Chondrocyte (in vitro differentiated cells): ENCODE measurements around the gene COMMD1. TPM values are rescaled to one million over a fixed set of nuclear protein-coding genes. Genes with fewer than 3 reads are reported as not detected.
"Not testable (repeated sequence)": the region's sequence is repeated elsewhere in the genome, so short reads cannot be mapped to it uniquely, and the experiment has no call there.

Experiments used
- DNase-seq: peaks from one replicate; pipeline ENCODE4 v3.0.0; 2021; ENCODE audit warnings: mixed read lengths, low spot score
- H3K27ac Mint-ChIP-seq: one replicate; pipeline ENCODE4 v1.8.0; 2021; ENCODE audit warnings: mild to moderate bottlenecking, moderate library complexity, mixed read lengths; ENCODE audit not compliant: unreplicated experiment
- H3K27me3 Mint-ChIP-seq: 2 replicates; pipeline ENCODE4 v1.8.0; 2021; ENCODE audit warnings: low read depth, mixed read lengths
- H3K36me3 Mint-ChIP-seq: 2 replicates; pipeline ENCODE4 v1.8.0; 2021; ENCODE audit warnings: low read depth, mixed read lengths
- H3K4me1 Mint-ChIP-seq: 2 replicates; pipeline ENCODE4 v1.8.0; 2021; ENCODE audit warnings: low read depth, mild to moderate bottlenecking, mixed read lengths
- H3K4me3 Mint-ChIP-seq: one replicate; pipeline ENCODE4 v1.8.0; 2021; ENCODE audit warnings: mild to moderate bottlenecking, moderate library complexity, mixed read lengths; ENCODE audit not compliant: unreplicated experiment
- H3K9me3 Mint-ChIP-seq: 2 replicates; pipeline ENCODE4 v1.8.0; 2021; ENCODE audit warnings: low read depth, mixed read lengths
- total RNA-seq: library from RNA; stranded (reverse); gene quantifications from 3 replicates; pipeline ENCODE4 v1.2.1, GENCODE V29; 2021
- TF ChIP-seq, protein P1 (sequence below): fragments of 200-600 bp; sonication (generic); IDR thresholded peaks from 2 replicates; pipeline ENCODE4 v1.5.0; 2021; ENCODE audit warnings: antibody characterized with exemption, mild to moderate bottlenecking, moderate library complexity

Gene COMMD1
- total RNA-seq, 1 donor from 2014 or later, result 37.0 TPM

DNA sequence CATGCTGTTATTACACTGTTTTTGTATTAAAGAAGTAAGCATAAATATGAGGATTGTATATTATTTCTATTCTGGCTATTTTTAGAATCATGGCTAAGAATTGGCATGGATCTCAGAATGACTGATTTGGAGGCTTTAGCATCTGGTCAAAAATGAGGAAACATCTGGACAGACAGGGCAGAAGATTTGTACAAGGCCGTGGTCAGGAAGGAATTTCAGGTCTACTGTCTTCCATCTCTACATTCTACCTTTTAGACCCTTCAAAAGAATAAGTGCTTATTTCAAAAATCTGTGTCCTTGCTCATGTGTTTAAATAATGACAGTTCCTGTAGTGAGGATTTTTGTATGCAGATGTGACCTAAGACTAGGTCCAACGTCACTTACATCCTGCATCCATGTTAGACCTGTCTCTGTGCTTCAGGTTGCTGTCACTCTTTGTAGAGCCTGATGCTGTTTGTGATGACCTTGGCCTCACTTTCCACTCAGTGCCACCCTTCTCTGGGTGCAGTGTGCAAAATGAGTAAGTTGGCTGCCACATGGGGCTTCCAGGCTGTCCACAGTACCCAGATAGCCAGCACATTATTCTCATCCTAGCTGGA lies 235.8 kb downstream of the COMMD1 start:
- Mint-ChIP-seq H3K4me1 (peaks cover 29% of the 10 kb centered on the region), H3K36me3 (no peaks in the 10 kb centered on the region), H3K9me3 (no peaks in the 10 kb centered on the region), H3K27ac (no peak overlapping the region), H3K4me3 (no peak overlapping the region), H3K27me3 (no peaks in the 10 kb centered on the region)
- DNase-seq, result no peak
- TF ChIP-seq, protein P1, sequence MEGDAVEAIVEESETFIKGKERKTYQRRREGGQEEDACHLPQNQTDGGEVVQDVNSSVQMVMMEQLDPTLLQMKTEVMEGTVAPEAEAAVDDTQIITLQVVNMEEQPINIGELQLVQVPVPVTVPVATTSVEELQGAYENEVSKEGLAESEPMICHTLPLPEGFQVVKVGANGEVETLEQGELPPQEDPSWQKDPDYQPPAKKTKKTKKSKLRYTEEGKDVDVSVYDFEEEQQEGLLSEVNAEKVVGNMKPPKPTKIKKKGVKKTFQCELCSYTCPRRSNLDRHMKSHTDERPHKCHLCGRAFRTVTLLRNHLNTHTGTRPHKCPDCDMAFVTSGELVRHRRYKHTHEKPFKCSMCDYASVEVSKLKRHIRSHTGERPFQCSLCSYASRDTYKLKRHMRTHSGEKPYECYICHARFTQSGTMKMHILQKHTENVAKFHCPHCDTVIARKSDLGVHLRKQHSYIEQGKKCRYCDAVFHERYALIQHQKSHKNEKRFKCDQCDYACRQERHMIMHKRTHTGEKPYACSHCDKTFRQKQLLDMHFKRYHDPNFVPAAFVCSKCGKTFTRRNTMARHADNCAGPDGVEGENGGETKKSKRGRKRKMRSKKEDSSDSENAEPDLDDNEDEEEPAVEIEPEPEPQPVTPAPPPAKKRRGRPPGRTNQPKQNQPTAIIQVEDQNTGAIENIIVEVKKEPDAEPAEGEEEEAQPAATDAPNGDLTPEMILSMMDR, result no peak

DNA sequence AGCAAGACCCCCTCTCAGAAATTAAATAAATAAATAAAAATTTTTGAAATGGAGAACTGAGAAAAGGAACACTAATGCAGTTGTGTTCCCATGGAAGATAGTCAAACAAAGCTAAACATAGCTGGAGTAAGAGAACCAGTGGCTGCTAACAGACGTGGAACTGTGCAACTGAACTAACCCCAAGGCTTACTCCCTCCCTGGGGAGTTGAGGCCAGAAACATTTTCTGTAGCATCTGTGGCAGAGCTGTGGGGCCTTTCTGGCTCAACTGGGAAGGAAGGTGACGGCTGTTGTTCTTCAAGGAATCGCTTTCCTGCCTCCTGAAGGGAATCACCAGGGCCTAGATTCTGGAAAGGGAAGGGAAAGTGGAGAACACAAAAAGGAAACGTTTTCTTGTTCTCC lies 236.6 kb downstream of the COMMD1 start:
- Mint-ChIP-seq H3K27me3 (no peaks in the 10 kb centered on the region), H3K4me1 (peaks cover 25% of the 10 kb centered on the region), H3K36me3 (peaks cover 1% of the 10 kb centered on the region), H3K9me3 (no peaks in the 10 kb centered on the region), H3K27ac (no peak overlapping the region), H3K4me3 (no peak overlapping the region)
- DNase-seq, result no peak
- TF ChIP-seq, protein P1, result no peak

- Mint-ChIP-seq H3K9me3 (no peaks in the 10 kb centered on the region), H3K36me3 (peaks cover 1% of the 10 kb centered on the region), H3K27me3 (no peaks in the 10 kb centered on the region), H3K4me1 (peaks cover 13% of the 10 kb centered on the region), H3K4me3 (no peak overlapping the region), H3K27ac (no peak overlapping the region)
- TF ChIP-seq, protein P1, result no peak
- DNase-seq, result no peak
Measured at GRCh38 chr2:62143696-62144095, 238.2 kb downstream of the COMMD1 start.

- Mint-ChIP-seq H3K36me3 (peaks cover 1% of the 10 kb centered on the region), H3K4me1 (peaks cover 16% of the 10 kb centered on the region), H3K27ac (no peak overlapping the region), H3K4me3 (no peak overlapping the region), H3K9me3 (no peaks in the 10 kb centered on the region), H3K27me3 (no peaks in the 10 kb centered on the region)
- DNase-seq, result no peak
- TF ChIP-seq, protein P1, result no peak
Measured at GRCh38 chr2:62144689-62145477, 239.4 kb downstream of the COMMD1 start.

DNA sequence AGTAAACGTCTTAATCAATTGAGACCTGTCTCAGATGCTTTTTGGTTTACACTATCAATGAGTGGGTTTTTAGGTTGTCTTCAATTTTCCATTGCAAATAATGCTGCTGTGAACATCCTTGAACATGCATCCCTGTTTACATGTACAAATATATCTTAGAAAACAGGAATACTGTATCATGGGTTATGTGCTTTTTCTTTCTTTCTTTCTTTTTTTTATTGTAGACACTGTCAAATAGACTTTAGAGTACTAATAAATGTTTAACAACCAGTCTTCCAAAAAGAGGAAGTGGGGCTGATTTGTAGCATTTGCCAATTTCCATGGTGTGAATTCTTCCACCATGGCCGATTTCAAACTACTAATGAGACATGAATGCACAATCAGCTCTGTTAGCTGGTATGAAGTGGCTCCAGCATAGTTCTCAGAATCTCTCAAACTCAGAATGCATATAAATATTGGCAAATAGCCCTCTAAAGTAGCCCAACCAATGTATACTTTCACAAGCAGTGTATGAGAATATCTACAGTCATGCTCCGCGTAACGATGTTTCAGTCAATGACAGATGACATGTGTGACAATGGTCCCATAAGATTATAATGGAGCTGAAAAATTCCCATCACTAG lies 240.1 kb downstream of the COMMD1 start:
- H3K27ac Mint-ChIP-seq, result no peak overlapping the region
- TF ChIP-seq, protein P1, result no peak
- no peak overlapping the region for H3K4me3 Mint-ChIP-seq
- peaks cover 1% of the 10 kb centered on the region for H3K36me3 Mint-ChIP-seq
- peaks cover 16% of the 10 kb centered on the region for H3K4me1 Mint-ChIP-seq
- H3K27me3 Mint-ChIP-seq, result no peaks in the 10 kb centered on the region
- DNase-seq, result no peak
- H3K9me3 Mint-ChIP-seq, result no peaks in the 10 kb centered on the region

DNA sequence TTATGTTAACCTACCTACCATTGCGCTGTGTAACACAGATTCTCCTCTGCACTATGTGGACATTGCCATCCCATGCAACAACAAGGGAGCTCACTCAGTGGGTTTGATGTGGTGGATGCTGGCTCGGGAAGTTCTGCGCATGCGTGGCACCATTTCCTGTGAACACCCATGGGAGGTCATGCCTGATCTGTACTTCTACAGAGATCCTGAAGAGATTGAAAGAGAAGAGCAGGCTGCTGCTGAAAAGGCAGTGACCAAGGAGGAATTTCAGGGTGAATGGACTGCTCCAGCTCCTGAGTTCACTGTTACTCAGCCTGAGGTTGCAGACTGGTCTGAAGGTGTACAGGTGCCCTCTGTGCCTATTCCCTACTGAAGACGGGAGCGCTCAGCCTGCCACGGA lies 241.3 kb downstream of the COMMD1 start:
- not testable (repeated sequence) for H3K9me3 Mint-ChIP-seq, DNase-seq, H3K27me3 Mint-ChIP-seq, H3K36me3 Mint-ChIP-seq, H3K27ac Mint-ChIP-seq, H3K4me3 Mint-ChIP-seq
- peaks cover 16% of the 10 kb centered on the region for H3K4me1 Mint-ChIP-seq
